GM04504 (cell line): ENCODE measurements around the gene CHAF1A.

ENCODE experiments used
- DNase-seq: peaks from one replicate; pipeline ENCODE4 v3.0.0-alpha.2; 2012; ENCODE audit warnings: low read depth

The CHAF1A gene

DNA sequence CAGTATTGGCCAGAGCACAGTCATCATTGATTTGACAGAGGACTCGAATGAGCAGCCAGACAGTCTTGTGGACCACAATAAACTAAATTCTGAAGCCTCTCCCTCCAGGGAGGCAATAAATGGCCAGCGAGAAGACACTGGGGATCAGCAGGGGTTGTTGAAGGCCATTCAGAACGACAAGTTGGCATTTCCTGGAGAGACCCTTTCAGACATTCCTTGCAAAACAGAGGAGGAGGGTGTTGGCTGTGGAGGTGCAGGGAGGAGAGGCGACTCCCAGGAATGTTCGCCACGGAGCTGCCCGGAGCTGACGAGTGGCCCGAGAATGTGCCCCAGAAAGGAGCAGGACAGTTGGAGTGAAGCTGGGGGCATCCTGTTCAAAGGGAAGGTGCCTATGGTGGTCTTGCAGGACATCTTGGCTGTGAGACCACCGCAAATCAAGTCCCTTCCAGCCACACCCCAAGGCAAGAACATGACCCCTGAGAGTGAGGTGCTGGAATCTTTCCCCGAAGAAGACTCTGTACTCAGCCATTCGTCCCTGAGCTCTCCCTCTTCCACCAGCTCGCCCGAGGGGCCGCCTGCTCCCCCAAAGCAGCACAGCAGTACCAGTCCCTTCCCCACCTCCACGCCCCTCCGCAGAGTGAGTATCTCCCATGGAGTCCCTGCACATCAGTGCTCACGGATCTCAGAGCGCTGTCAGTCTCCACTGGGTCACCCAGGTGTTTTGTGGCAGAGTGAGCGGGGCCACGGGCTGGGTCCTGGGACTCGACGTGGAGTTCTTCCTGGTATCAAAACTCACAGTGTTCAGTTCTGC, 6.9 kb downstream of the CHAF1A start:
- no peak for DNase-seq

DNA sequence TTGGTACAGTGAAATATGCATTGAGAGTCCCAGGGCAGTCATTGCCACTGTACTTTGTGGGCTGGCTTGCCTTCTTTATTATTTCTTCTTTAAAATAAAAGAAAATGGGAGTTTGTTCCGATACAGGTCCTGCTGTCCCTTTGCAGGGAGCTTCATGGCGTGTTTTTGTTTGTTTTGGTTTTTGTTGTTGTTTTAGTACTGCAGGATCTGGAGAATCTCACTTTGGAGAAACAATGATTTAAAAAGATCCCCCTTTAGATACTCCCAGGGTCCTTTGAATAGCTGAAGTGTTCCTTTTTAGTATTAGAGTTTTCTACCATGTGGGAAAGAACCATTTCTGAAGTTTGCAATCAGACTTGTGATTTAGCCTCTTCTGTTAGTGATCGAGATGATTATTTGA, 11.1 kb downstream of the CHAF1A start:
- no peak for DNase-seq

DNA sequence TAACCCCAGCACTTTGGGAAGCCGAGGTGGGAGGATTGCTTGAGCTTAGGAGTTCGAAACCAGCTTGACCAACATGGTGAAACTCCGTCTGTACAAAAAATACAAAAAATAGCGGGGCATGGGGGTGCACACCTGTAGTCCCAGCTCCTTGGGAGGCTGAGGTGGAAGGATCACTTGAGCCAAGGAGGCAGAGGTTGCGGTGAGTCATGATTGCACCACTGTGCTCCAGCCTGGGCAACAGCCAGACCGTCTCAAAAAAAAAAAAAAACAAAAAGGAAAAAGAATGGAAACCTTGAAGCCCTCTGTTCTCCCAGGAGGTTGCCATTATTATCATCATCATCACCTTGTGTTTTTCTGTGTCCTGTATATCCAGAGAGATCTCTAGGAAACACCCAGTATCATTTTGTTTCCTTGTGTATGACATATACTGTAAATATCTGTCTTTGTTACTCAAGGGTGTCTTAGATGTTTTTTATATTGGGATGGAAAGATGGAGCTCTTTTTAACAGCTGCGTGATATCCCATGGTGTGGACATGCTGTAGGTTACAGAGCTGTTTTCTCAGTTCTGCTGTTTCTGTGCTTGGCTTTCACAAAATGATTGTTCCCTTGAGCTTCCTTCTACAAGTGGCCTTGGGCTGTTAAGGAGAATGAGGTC, 11.8 kb downstream of the CHAF1A start:
- DNase-seq, result no peak

DNA sequence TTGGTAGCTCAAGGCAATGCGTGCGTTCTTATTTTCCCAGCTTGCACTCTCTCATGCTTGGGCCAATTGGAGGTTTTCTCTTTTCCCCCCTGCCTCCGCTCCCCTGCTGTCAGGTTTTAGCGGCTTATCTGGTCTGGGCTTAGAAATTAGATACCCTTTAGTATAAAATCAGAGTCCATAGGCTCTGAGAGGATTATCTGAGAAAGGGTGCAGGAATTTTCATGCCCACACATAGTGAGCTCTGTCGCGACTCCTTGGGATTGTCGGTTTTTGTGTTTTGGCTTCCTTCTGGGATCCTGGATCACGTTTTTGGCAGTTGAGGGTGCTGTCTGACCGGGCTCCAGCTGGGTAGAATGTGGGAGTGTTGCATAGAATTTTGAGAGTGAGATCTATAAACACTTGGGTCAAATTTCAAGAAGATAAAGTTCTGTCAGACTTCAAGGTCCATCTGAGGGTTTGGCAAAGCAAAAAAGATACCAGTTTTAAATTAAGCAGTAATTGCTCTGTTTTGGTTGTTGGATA, 12.4 kb downstream of the CHAF1A start:
- no peak for DNase-seq

DNA sequence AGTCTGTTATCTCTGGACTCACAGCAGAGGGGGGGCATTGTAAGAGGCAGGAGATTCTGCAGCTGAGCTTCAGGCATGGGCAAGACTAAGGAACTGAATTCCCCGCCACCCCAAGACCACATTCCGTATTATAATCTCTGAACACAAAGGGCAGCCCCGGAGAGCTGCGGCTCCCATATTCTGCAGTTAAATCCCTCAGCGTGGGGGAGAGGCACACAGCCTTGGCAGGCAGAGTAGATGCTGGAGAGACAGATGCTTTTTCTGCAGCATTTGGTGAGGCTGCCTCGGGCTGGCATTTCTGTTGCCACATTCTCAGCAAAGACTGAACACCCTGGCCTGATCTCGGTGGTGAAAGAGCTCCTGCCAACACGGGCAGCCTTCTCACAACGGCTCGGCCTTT, 12.9 kb downstream of the CHAF1A start:
- DNase-seq, result no peak

DNA sequence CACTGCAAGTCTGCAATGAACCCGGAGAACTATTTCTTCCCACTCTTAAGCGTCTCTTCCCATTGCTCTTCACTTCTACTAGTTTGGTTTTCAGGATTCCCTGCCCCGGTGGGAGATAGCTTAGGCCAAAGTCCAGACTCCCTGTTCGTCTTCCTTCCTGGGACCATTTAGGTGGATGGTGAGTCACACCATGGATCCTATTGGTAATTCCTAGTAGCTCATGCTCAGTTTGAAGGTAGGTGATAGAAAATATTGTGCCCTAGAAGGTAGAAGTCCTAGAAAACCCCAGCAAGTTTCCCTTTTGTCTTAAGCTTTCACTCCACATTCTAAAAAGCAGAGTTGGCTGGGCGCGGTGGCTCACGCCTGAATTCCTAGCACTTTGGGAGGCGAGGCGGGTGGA, 13.8 kb downstream of the CHAF1A start:
- no peak for DNase-seq

DNA sequence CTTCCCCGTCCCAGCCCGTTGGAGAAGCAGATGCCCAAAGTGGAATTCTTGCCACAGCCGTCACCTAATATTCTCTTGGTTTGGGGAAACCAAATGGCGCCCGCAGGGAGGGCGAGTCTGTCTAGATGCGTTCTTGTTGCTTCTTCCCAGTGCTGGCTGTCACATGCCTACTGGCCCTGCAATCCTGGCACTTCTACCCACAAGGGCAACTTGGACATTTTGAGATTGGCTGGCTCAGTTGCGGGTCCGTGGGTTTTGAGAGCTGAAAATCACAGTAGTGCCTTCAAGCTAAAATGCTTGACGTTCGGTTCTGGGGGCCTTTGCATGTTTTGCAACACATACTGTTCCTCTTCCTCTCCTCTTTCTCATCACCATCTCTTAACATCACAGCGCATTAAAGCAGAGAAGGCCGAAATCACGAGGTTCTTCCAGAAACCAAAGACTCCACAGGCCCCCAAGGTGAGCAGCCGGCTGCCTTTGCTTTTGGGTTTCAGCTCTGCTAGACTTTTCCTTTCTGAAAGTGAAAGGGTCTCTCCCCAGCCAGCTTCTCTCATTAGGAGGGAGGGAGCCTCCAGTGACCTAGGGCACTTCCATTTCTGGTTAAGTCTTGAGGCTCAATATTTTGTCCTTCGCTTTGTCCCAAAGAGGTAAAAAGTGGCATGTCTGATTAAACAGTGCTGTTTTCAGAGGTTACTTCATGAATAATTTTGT, 21.1 kb downstream of the CHAF1A start:
- no peak for DNase-seq

DNA sequence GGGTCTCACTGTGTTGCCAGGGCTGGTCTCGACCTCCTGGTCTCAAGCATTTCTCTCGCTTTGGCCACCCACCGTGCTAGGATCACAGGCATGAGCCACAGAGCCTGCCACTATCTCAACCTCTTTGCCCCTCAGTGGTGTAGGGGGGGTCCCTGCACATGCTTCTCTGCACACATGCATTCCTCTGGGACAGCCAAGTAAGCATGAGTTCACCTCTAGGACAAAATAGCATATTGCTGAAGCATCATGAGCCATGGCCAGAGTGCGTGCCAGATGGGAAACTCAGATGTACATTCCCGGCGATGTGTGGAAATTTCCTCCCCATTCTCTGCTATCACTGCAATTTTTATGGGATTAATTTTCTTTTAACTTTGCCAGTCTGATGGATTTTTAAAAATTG, 23.1 kb downstream of the CHAF1A start:
- DNase-seq, result peak; percentile 71

DNA sequence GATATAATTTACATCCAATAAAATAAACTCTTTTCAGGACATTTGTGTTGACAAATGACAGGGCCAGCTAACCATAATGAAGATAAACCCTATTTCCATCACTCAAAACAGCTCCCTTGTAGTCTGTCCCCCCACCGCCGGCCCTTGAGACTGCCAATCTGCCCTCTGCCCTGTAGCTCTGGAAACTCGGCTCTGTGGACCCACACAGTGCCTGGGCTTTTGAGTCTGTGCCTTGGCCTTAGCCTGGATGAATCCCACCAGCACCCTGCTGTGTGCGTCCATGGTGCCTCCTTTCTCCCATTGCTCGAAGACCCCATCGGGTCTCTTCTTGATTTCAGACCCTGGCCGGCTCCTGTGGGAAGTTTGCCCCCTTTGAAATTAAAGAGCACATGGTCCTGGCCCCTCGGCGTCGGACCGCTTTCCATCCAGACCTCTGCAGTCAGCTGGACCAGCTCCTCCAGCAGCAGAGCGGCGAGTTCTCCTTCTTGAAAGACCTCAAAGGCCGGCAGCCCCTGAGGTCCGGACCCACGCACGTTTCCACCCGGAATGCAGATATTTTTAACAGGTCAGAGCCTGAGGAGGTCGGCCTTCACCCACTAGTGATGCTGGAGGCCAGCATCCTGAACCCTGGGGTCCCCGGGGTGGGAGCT, 26.0 kb downstream of the CHAF1A start:
- DNase-seq, result no peak

DNA sequence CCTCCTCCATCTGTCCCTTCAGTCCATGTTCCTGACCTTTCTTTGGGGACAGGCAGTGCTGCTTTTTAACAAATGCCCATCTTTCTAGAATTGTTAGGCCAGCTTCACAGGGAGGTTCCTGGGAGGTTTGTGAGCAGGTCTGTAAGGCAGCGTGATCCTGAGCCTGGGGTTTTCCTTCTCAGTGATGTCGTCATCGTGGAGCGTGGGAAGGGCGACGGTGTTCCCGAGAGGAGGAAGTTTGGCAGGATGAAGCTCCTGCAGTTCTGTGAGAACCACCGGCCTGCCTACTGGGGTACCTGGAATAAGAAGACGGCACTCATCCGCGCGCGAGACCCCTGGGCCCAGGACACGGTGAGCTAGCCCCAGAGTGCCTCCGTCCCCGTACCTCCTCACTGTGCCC, 26.8 kb downstream of the CHAF1A start:
- no peak for DNase-seq

DNA sequence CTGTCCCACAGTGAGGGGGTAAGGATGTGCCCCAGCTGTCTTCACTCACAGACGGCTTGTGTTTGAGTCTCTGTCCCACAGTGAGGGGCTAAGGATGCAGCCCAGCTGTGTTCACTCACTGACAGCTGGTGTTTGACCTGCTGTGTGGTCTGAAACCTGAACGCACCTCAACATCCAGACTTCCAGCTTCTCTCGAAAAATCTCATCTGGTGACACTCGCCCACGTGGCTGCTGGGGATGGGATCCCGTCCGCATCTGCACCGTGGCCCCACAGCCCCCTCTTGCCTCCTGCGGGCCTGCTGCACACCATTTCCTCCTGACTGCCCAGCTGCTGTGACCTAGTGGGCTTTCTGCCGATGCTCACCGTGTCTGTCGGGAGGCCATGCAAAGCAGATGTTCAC, 27.3 kb downstream of the CHAF1A start:
- DNase-seq, result no peak

DNA sequence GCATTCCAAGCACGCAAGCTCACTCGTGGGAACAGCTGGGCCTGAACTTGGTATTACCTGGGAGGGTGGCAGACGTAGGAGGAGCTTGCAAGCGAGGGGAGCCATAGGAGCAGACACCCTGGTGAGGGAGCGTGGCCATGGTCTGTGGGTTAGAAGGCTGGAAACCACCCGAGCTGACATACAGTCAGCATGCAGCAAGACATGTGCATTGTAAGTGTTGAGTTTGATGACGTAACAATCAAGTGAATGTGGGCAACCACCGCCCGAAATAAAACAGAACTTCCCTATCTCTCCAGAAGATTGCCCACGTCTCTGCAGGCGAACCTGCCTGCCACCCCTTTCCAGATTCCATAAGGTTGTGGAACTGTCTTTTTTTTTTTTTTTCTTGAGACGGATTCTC, 28.3 kb downstream of the CHAF1A start:
- DNase-seq, result no peak

DNA sequence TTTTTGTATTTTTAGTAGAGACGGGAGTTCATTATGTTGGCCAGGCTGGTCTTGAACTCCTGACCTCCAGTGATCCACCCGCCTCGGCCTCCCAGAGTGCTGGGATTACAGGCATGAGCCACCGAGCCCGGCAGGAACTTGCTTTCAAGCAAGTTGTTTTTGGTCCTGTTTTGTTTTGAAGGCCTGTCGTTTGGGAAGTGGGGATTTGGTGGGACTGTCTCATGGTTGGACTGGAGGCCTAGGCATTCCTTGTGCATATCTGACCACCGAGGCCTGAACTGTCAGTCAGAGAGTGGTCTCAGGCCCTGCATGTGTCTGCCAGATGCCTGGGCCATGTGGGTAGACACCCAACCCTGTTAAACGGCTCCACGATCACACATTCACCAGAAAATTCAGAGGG, 28.9 kb downstream of the CHAF1A start:
- no peak for DNase-seq

DNA sequence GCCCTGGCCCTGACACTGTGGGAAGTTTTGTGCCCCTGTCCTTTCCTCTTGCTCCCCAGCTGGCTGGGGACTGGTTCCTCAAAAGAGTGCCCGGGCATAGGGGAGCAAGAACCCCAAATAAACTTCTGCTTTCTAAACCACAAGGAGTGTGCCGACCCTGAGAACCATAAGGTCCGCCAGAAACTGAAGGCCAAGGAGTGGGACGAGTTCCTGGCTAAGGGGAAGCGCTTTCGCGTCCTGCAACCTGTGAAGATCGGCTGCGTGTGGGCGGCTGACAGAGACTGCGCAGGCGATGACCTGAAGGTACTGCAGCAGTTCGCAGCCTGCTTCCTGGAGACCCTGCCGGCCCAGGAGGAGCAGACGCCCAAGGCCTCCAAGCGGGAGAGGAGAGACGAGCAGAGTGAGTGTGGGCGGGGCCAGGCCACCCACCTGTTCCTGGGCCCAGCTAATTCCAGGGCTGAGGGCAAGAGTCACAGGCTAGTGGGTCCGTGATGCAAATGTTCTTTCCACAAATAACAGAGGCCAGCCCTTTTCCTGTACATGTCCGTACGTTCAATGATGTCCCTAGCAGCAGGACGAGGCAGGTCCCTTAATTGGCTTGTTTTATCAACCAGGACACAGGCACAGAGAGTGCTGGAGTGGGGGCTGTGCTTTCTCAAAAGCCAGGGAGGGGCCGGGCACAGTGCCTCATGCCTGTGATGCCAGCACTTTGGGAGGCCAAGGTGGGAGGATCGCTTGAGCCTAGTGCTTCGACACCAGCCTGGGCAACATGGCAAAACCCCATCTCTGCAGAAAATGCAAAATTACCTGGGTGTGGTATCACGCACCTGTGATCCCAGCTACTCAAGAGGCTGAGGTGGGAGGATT, 29.6 kb downstream of the CHAF1A start:
- DNase-seq, result no peak

DNA sequence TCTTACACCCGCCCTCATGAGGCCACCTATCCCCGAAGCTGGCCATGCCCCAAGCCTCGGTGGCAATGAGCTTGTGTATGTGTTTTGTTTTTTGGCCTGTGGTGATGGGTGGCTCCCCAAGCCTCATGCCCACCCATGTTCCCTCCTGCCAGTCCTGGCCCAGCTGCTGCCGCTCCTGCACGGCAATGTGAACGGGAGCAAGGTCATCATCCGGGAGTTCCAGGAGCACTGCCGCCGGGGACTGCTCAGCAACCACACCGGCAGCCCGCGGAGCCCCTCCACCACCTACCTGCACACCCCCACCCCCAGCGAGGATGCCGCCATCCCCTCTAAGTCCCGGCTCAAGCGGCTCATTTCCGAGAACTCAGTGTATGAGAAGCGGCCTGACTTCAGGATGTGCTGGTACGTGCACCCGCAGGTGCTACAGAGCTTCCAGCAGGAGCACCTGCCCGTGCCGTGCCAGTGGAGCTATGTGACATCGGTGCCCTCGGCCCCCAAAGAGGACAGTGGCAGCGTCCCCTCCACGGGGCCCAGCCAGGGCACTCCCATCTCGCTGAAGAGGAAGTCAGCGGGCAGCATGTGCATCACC, 30.6 kb downstream of the CHAF1A start:
- DNase-seq, result no peak

DNA sequence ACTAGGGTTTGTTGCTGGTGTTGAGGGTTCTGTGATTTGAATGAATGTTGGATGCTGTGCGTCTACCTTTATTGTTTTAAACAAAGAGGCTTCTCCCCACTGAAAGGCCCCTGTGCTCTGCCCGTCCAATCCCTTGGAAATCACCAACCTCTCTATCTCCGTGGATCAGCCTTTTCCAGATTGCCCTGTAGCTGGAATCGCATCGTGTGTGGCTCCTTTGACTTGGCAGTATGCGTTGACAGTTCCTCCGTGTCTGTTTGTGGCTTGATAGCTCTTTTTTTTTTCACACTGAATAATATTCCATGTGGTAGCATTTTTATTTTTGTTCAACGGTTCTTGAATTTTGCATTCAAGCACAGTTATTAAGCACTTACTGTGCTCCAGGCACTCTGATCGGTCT, 32.0 kb downstream of the CHAF1A start:
- no peak for DNase-seq

DNA sequence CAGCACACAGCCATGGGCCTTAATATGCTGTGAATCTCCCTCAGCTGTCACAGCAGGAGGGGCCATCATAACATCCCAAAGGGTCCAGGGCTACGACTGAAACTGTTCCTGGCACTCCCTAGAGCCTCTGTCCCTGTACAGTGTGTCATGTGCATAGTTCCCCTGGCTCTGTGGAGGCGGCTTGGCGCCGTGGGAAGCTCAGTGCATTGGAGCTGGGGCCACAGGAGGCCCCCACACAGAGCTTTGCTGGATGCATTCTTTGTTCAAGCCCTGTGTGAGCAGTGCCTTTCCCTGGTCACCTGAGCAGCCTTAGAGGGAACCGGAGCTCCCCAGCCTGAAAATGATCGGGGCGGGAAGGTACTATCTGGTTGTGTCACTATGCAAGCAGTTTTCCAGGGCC, 33.8 kb downstream of the CHAF1A start:
- DNase-seq, result no peak

DNA sequence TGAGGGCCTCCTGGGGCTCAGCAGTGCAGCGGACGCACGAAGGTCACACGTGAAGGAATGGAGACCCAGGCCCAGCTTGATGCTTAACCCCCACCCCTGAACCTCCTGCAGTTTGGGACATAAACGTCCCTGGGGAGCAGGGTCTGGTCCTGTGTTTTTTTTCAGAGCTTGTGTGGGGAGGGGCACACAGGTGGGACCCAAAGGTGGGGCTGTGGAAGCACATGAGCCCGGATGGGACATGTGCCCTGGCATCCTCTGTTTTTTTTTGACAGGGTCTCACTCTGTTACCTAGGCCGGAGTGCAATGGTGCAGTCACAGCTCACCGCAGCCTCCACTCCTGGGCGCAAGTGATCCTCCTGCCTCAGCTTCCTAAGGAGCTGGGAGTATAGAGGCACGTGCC, 34.7 kb downstream of the CHAF1A start:
- DNase-seq, result no peak

DNA sequence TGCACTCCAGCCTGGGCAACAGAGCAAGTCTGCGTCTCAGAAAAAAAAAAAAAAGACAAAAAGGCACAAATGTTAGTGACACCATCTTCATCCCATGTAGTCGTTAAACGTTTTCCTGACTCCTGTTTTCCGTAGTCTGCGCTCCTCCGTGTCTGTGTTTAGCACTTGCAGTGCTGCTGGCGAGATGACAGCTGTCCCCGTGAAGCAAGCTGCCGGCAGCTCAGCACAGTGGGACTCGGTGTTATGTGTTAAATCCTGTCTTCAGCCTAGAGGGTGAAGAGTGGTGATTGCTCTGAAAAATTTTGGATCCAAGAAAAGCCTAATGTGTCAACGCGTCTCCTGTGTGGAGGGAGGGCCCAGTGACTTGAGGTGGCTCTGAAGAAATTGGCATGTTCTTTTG, 36.8 kb downstream of the CHAF1A start:
- DNase-seq, result no peak

DNA sequence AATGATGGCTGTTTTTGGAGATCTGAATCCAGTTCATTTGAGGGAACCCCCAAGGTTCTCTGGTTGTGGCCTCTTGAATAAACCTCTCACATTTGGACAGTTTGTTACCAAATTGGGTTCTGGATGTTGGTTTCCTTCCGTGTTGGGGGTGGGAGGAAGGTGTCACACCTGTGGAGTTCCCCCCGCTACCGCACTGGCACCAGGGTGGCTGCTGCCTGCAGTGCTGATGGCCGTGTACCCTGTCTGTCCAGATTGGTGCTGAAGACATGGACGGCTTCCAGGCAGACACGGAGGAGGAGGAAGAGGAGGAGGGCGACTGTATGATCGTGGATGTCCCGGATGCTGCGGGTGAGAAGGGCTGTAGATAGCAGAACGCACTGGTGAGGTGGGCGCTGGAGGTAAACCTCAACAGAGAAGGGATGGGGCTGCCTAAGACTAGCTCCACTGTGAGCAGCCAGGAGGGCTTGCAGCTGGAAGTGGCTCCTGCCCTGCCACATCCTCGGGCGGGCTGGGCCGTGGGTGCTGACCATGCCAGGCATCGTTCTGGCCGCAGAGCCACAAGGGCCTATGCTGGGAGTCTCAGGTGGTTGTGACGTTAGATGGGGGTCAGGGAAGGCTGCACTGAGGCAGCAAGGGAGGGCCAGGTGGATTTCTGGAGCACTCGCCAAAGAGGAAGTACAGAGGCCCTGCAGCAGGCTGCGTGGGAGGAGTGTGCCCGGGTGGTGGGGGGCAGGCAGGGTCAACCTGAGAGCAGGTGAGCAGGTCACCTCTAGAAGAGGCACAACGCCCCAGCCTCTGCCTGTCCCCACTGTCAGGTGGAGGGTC, 39.8 kb downstream of the CHAF1A start:
- DNase-seq, result no peak
